ENCODE measurements around the gene NKX3-2. TPM values are rescaled to one million over a fixed set of nuclear protein-coding genes. Genes with fewer than 3 reads are reported as not detected.
"Not testable (repeated sequence)": the region's sequence is repeated elsewhere in the genome, so short reads cannot be mapped to it uniquely, and the experiment has no call there.

Gene NKX3-2
- polyA plus RNA-seq, 1 experiment, result 0.02 TPM

GRCh38 chr4:13561673-13562072, 17.4 kb upstream of the NKX3-2 start:
- H3K27me3 ChIP-seq (ENCODE audit: control insufficient read depth, insufficient read depth, low read length), result no peaks in the 10 kb centered on the region
- ChIA-PET POLR2A (no interaction called here), CTCF (interaction anchor here (1.6 to 1.7 kb wide), 2 partner anchors 10 to 709 kb away, joined by 5 read pairs; no protein-coding TSS in a partner anchor)
- TF ChIP-seq CTCF (IDR thresholded peaks at IDR 0.05; ENCODE audit: insufficient read depth, low read depth, low read length), result no peak
- no peak for DNase-seq (ENCODE audit: low read depth)
- no peak overlapping the region for H3K4me3 ChIP-seq (ENCODE audit: low read depth, low read length)
- no peaks in the 10 kb centered on the region for H3K36me3 ChIP-seq (ENCODE audit: control insufficient read depth, insufficient read depth, low read length)

DNA sequence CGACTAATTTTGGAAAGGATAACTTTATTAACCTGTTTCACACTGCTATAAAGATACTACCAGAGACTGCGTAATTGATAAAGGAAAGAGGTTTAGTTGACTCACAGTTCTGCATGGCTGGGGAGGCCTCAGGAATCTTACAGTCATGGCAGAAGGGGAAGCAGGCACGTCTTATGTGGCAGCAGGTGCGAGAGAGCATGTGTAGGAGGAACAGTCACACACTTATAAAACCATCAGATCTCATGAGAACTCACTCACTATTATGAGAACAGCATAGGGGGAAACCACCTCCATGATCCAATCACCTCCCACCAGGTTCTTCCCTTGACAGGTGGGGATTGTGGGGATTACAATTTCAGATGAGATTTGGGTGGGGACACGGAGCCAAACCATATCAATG, 15.8 kb upstream of the NKX3-2 start:
- POLR2A ChIA-PET; H3K36me3 ChIP-seq (ENCODE audit: control insufficient read depth, insufficient read depth, low read length); H3K27me3 ChIP-seq (ENCODE audit: control insufficient read depth, insufficient read depth, low read length); CTCF ChIA-PET; DNase-seq (ENCODE audit: low read depth); H3K4me3 ChIP-seq (ENCODE audit: low read depth, low read length): not testable (repeated sequence)

DNA sequence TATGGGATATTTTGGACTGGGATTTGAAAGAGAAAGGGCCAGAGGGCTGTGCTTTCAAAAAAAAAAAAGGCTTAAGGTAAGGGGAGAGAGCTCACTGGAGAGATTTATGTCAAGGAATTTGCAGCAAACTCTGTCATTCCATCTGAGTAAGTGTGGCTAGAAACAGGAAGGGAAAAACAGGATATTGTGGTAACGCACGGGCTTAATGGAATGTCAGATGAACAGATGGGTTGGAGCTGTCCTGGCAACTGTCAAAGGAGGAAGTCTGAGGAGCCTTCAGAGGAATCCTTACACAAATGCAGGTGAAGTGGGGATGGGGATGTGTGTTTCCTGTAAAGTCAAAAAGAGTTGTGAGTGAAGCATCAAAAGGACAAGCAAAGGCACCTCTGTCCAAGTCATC, 15.1 kb upstream of the NKX3-2 start:
- no peak for TF ChIP-seq CTCF (IDR thresholded peaks at IDR 0.05; ENCODE audit: insufficient read depth, low read depth, low read length)
- ChIA-PET CTCF (interaction anchor here (1.6 kb wide), 1 partner anchor 11 kb away, joined by 4 read pairs; no protein-coding TSS in a partner anchor), POLR2A (no interaction called here)
- Histone ChIP-seq H3K36me3 (ENCODE audit: control insufficient read depth, insufficient read depth, low read length) (no peaks in the 10 kb centered on the region), H3K4me3 (ENCODE audit: low read depth, low read length) (no peak overlapping the region), H3K27me3 (ENCODE audit: control insufficient read depth, insufficient read depth, low read length) (no peaks in the 10 kb centered on the region)
- DNase-seq (ENCODE audit: low read depth), result peak; percentile 56

- POLR2A ChIA-PET, result no interaction called here
- DNase-seq (ENCODE audit: low read depth), result no peak
- TF ChIP-seq CTCF (IDR thresholded peaks at IDR 0.05; ENCODE audit: insufficient read depth, low read depth, low read length), result no peak
- no peak overlapping the region for H3K4me3 ChIP-seq (ENCODE audit: low read depth, low read length)
- H3K27me3 ChIP-seq (ENCODE audit: control insufficient read depth, insufficient read depth, low read length), result no peaks in the 10 kb centered on the region
- no peaks in the 10 kb centered on the region for H3K36me3 ChIP-seq (ENCODE audit: control insufficient read depth, insufficient read depth, low read length)
- CTCF ChIA-PET, result interaction anchor here (1.6 kb wide), 1 partner anchor 11 kb away, joined by 4 read pairs; no protein-coding TSS in a partner anchor
These were observed 14.6 kb upstream of the NKX3-2 start for GRCh38 chr4:13558881-13559280.

GRCh38 chr4:13555325-13555724, 11.0 kb upstream of the NKX3-2 start:
- Histone ChIP-seq H3K36me3 (ENCODE audit: control insufficient read depth, insufficient read depth, low read length) (no peaks in the 10 kb centered on the region), H3K4me3 (ENCODE audit: low read depth, low read length) (no peak overlapping the region), H3K27me3 (ENCODE audit: control insufficient read depth, insufficient read depth, low read length) (no peaks in the 10 kb centered on the region)
- no peak for DNase-seq (ENCODE audit: low read depth)
- POLR2A ChIA-PET, result no interaction called here
- no peak for TF ChIP-seq CTCF (IDR thresholded peaks at IDR 0.05; ENCODE audit: insufficient read depth, low read depth, low read length)
- CTCF ChIA-PET, result no interaction called here

DNA sequence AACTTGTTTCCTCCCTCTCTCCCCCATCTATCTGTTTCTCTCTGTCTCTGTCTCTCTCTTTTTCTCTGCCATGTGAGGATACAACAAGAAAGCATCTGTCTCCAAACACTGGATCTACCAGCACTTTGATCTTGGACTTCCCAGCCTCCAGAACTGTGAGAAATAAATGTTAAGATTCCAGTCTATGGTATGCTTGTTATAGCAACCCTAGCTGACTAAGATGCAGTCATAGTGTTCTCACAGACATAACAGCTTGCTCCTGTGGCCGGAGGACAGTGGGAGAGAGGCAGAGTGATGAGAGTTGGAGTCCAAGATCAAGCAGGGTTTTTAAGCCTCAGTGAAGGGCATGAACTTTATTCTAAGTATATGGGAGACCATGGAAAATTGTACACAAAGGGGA, 8.8 kb upstream of the NKX3-2 start:
- Histone ChIP-seq H3K4me3 (ENCODE audit: low read depth, low read length) (no peak overlapping the region), H3K27me3 (ENCODE audit: control insufficient read depth, insufficient read depth, low read length) (peaks cover 3% of the 10 kb centered on the region), H3K36me3 (ENCODE audit: control insufficient read depth, insufficient read depth, low read length) (no peaks in the 10 kb centered on the region)
- ChIA-PET CTCF (no interaction called here), POLR2A (no interaction called here)
- TF ChIP-seq CTCF (IDR thresholded peaks at IDR 0.05; ENCODE audit: insufficient read depth, low read depth, low read length), result no peak
- no peak for DNase-seq (ENCODE audit: low read depth)

Measured in BJ (cell line).